ENCODE measurements around the gene MRPL42. TPM values are rescaled to one million over a fixed set of nuclear protein-coding genes. Genes with fewer than 3 reads are reported as not detected.
A peak's percentile ranks its signal among the peaks of the same experiment; 100 is the strongest.

The MRPL42 gene
- total RNA-seq, 1 experiment from 2014 or later: 108 TPM

DNA sequence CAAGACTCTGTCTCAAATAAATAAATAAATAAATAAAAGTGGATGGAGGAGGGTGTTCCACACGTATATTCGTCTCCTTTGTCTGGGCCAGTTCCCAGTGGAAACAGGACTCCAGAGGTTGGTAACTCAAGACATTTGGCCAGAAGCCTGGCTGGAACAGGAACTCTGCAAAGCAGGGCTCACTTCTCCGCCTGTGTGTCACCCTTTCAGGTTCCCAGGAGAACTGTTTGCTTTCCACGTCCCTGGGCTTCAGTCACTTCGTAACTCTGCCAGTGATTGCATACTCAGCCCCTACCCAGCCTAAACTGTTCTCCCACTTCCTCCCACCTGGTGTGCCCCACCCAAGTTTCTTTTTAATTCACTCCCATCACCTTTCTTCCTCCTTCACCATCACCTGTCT, 18.5 kb upstream of the MRPL42 start:
- no peaks in the 10 kb centered on the region for H3K4me1 ChIP-seq (ENCODE audit: insufficient read depth, low read length)
- Mint-ChIP-seq H3K27me3 (ENCODE audit: low read depth) (no peaks in the 10 kb centered on the region; the same call in 1 of the 2 replicates), H3K4me3 (no peak overlapping the region), H3K36me3 (ENCODE audit: insufficient read depth in 1 of 3, low read depth in 3 of 3) (no peaks in the 10 kb centered on the region; a peak in 1 of 7 replicates), H3K27ac (peak overlapping the region in 1 of 3 experiments; percentile 41; a peak in 1 of 7 replicates), H3K4me1 (0 out of 4 replicates have a peak, but pooled peaks cover 0 to under 1% of the 10 kb centered on the region in 2 experiments), H3K9me3 (peaks cover 0 to 3% of the 10 kb centered on the region in 2 experiments; a peak in 2 of 5 replicates)
- no peak overlapping the region for H2BK120ac ChIP-seq (ENCODE audit: low read depth, low read length, poor library complexity, severe bottlenecking)
- no peak overlapping the region for H4K5ac ChIP-seq (ENCODE audit: insufficient read length, low read depth, low read length)
- H2BK12ac ChIP-seq (ENCODE audit: insufficient read length, low read depth, low read length): no peak overlapping the region
- no peak overlapping the region for H2AFZ ChIP-seq (ENCODE audit: low read length)
- H3K23me2 ChIP-seq (ENCODE audit: insufficient read length, low read depth, low read length, poor library complexity, severe bottlenecking): no peaks in the 10 kb centered on the region
- no peak overlapping the region for H2BK15ac ChIP-seq (ENCODE audit: low read depth, low read length)
- no peak overlapping the region for H4K8ac ChIP-seq (replicated peaks; ENCODE audit: insufficient read length, low read depth, low read length)
- no peak overlapping the region for H3K14ac ChIP-seq (ENCODE audit: insufficient read depth, low read length)
- H3K4ac ChIP-seq (ENCODE audit: low read depth, low read length): no peak overlapping the region
- no peak overlapping the region for H3K4me2 ChIP-seq (ENCODE audit: insufficient read depth, insufficient read length, low read length)
- H3T11ph ChIP-seq (ENCODE audit: low read length): no peak overlapping the region
- H3K56ac ChIP-seq (ENCODE audit: insufficient read length, low read depth, low read length): no peak overlapping the region
- no peaks in the 10 kb centered on the region for H3K79me1 ChIP-seq (ENCODE audit: insufficient read depth, low read depth, low read length, poor library complexity, severe bottlenecking)
- TF ChIP-seq, protein P1, sequence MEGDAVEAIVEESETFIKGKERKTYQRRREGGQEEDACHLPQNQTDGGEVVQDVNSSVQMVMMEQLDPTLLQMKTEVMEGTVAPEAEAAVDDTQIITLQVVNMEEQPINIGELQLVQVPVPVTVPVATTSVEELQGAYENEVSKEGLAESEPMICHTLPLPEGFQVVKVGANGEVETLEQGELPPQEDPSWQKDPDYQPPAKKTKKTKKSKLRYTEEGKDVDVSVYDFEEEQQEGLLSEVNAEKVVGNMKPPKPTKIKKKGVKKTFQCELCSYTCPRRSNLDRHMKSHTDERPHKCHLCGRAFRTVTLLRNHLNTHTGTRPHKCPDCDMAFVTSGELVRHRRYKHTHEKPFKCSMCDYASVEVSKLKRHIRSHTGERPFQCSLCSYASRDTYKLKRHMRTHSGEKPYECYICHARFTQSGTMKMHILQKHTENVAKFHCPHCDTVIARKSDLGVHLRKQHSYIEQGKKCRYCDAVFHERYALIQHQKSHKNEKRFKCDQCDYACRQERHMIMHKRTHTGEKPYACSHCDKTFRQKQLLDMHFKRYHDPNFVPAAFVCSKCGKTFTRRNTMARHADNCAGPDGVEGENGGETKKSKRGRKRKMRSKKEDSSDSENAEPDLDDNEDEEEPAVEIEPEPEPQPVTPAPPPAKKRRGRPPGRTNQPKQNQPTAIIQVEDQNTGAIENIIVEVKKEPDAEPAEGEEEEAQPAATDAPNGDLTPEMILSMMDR (conservative IDR thresholded peaks at IDR 0.05): no peak
- H3K27me3 ChIP-seq (ENCODE audit: insufficient read depth, low read length): no peaks in the 10 kb centered on the region
- no CpG with 5 or more reads among the region's 5 CpGs for WGBS (ENCODE audit: extremely low coverage, insufficient read length, low lambda C conversion rate)
- H4K20me1 ChIP-seq (ENCODE audit: control insufficient read depth, insufficient read depth, insufficient read length): no peaks in the 10 kb centered on the region
- no peak overlapping the region for H3K9ac ChIP-seq (ENCODE audit: extremely low read depth, insufficient read length, low read length)
- no peaks in the 10 kb centered on the region for H3K79me2 ChIP-seq (ENCODE audit: insufficient read depth, low read length)
- DNase-seq: no peak
- H3K9me3 ChIP-seq (ENCODE audit: control insufficient read depth, low read depth, low read length): no peaks in the 10 kb centered on the region
- H3K23ac ChIP-seq (ENCODE audit: insufficient read length, low read depth, low read length): no peak overlapping the region
- H2BK5ac ChIP-seq (ENCODE audit: insufficient read length, low read length): no peak overlapping the region
- no peak overlapping the region for H3K27ac ChIP-seq (ENCODE audit: insufficient read length, low read depth, low read length)
- no peak overlapping the region for H2AK5ac ChIP-seq (ENCODE audit: insufficient read length, low read length)
- no peak overlapping the region for H4K91ac ChIP-seq (ENCODE audit: insufficient read length, low read depth, low read length)
- H3K18ac ChIP-seq (ENCODE audit: insufficient read length, low read depth, low read length): no peak overlapping the region
- H2BK20ac ChIP-seq (ENCODE audit: low read depth, low read length, poor library complexity, severe bottlenecking): no peak overlapping the region

Measured in H9 (cell line).